Globus pallidus (tissue), 1 donor: ENCODE measurements around the gene CD28.
"Not testable (repeated sequence)": the region's sequence is repeated elsewhere in the genome, so short reads cannot be mapped to it uniquely, and the experiment has no call there.

Source experiments
- DNase-seq: peaks from one replicate; pipeline ENCODE4 v3.0.0-alpha.2; 2015; ENCODE audit warnings: low spot score

Gene CD28

GRCh38 chr2:203687165-203687564 lies 19.3 kb upstream of the CD28 start:
- no peak for DNase-seq

GRCh38 chr2:203688798-203689197 lies 17.6 kb upstream of the CD28 start:
- no peak for DNase-seq

GRCh38 chr2:203689426-203690116 lies 16.9 kb upstream of the CD28 start:
- no peak for DNase-seq

GRCh38 chr2:203690117-203690431 lies 16.4 kb upstream of the CD28 start:
- DNase-seq, result no peak

- DNase-seq, result no peak
Measured at GRCh38 chr2:203690441-203691047, 15.9 kb upstream of the CD28 start.

- no peak for DNase-seq
Measured at GRCh38 chr2:203691149-203691548, 15.3 kb upstream of the CD28 start.

GRCh38 chr2:203692031-203692710 lies 14.3 kb upstream of the CD28 start:
- no peak for DNase-seq

- DNase-seq, result no peak
Measured at GRCh38 chr2:203693242-203693879, 13.1 kb upstream of the CD28 start.

GRCh38 chr2:203694191-203694590 lies 12.2 kb upstream of the CD28 start:
- DNase-seq, result no peak

- no peak for DNase-seq
Measured at GRCh38 chr2:203697190-203697589, 9.2 kb upstream of the CD28 start.

GRCh38 chr2:203697763-203698162 lies 8.7 kb upstream of the CD28 start:
- not testable (repeated sequence) for DNase-seq

- DNase-seq, result not testable (repeated sequence)
Measured at GRCh38 chr2:203698410-203698809, 8.0 kb upstream of the CD28 start.

GRCh38 chr2:203704430-203704829 lies 2.0 kb upstream of the CD28 start:
- DNase-seq, result no peak

GRCh38 chr2:203705178-203705577 lies 1.3 kb upstream of the CD28 start:
- no peak for DNase-seq

- no peak for DNase-seq
Measured at GRCh38 chr2:203707530-203707929, 1.1 kb downstream of the CD28 start.

GRCh38 chr2:203708846-203709396 lies 2.5 kb downstream of the CD28 start:
- DNase-seq, result no peak

- DNase-seq, result no peak
Measured at GRCh38 chr2:203709416-203710040, 3.1 kb downstream of the CD28 start.

- no peak for DNase-seq
Measured at GRCh38 chr2:203710226-203710625, 3.8 kb downstream of the CD28 start.

- no peak for DNase-seq
Measured at GRCh38 chr2:203710952-203711351, 4.5 kb downstream of the CD28 start.

GRCh38 chr2:203711399-203711798 lies 5.0 kb downstream of the CD28 start:
- DNase-seq, result no peak

- no peak for DNase-seq
Measured at GRCh38 chr2:203713381-203713780, 6.9 kb downstream of the CD28 start.

GRCh38 chr2:203714112-203714511 lies 7.7 kb downstream of the CD28 start:
- no peak for DNase-seq
